ENCODE results near the gene CRISP2.

DNA sequence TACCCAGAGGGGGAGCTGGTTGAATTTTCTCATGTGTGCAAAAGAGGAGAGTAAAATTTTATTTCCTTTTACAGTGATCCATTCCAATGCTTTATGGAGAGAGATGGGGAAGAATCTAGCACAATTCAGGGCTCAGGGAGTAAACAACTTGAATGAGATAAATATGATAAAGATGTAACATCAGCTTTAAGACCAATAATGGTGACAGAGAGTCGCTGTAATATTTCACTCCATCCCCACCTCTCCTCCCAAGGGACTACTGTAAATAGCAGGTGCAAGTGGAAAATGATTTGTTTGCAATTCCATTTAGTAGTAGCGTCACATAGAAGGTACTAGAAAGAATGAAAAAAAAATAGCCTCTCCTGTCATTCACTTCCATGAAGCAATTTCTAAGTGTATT, 26.1 kb upstream of the CRISP2 start:
- TF ChIP-seq, protein P1, sequence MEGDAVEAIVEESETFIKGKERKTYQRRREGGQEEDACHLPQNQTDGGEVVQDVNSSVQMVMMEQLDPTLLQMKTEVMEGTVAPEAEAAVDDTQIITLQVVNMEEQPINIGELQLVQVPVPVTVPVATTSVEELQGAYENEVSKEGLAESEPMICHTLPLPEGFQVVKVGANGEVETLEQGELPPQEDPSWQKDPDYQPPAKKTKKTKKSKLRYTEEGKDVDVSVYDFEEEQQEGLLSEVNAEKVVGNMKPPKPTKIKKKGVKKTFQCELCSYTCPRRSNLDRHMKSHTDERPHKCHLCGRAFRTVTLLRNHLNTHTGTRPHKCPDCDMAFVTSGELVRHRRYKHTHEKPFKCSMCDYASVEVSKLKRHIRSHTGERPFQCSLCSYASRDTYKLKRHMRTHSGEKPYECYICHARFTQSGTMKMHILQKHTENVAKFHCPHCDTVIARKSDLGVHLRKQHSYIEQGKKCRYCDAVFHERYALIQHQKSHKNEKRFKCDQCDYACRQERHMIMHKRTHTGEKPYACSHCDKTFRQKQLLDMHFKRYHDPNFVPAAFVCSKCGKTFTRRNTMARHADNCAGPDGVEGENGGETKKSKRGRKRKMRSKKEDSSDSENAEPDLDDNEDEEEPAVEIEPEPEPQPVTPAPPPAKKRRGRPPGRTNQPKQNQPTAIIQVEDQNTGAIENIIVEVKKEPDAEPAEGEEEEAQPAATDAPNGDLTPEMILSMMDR (IDR thresholded peaks at IDR 0.05), result no peak
- TF ChIP-seq EZH2 (IDR thresholded peaks at IDR 0.05; ENCODE audit: borderline replicate concordance, insufficient read depth, low read depth, low read length, poor library complexity, severe bottlenecking), result no peak

Data from B cell (primary cell).